OCI-LY1 (cell line): ENCODE results near the gene P2RY8.

Source experiments
- H2AFZ ChIP-seq: fragments of 200-600 bp; sonication (generic), shearing (Covaris generic); 2 replicates; pipeline ENCODE4 v1.6.0; 2014; ENCODE audit warnings: antibody characterized with exemption, mild to moderate bottlenecking, low read length
- H3F3A ChIP-seq: fragments of 200-600 bp; sonication (generic), shearing (Covaris generic); 2 replicates; pipeline ENCODE4 v1.6.0; 2014; ENCODE audit warnings: mild to moderate bottlenecking, antibody characterized with exemption, low read length, moderate library complexity; ENCODE audit not compliant: insufficient read depth
- H3K27ac ChIP-seq: fragments of 200-600 bp; sonication (generic); 2 replicates; pipeline ENCODE4 v1.5.1; 2014; ENCODE audit warnings: low read length, mixed run types, mild to moderate bottlenecking, low read depth; ENCODE audit not compliant: poor library complexity, severe bottlenecking
- H3K27me3 ChIP-seq: fragments of 200-600 bp; sonication (generic); 2 replicates; pipeline ENCODE4 v1.6.0; 2014; ENCODE audit warnings: antibody characterized with exemption, mild to moderate bottlenecking, low read length, moderate library complexity; ENCODE audit not compliant: insufficient read depth
- H3K36me3 ChIP-seq: fragments of 200-600 bp; sonication (generic); 2 replicates; pipeline ENCODE4 v1.6.1; 2014; ENCODE audit warnings: mild to moderate bottlenecking, antibody characterized with exemption, low read length, moderate library complexity, mixed read lengths; ENCODE audit not compliant: insufficient read depth
- H3K4me1 ChIP-seq: fragments of 200-600 bp; sonication (generic); 2 replicates; pipeline ENCODE4 v1.5.1; 2014; ENCODE audit warnings: mild to moderate bottlenecking, low read length, moderate library complexity; ENCODE audit not compliant: insufficient read depth, severe bottlenecking
- H3K4me2 ChIP-seq: fragments of 200-600 bp; sonication (generic), shearing (Covaris generic); 2 replicates; pipeline ENCODE4 v1.6.1; 2014; ENCODE audit warnings: low read length
- H3K4me3 ChIP-seq: fragments of 200-600 bp; sonication (generic); 2 replicates; pipeline ENCODE4 v1.5.1; 2014; ENCODE audit warnings: low read length, low read depth, mild to moderate bottlenecking, mixed read lengths; ENCODE audit not compliant: poor library complexity, severe bottlenecking
- H3K79me2 ChIP-seq: fragments of 200-600 bp; shearing (Covaris generic); 2 replicates; pipeline ENCODE4 v1.6.1; 2016; ENCODE audit warnings: mixed run types, low read length, mixed read lengths; ENCODE audit not compliant: insufficient read depth
- H3K9ac ChIP-seq: fragments of 200-600 bp; sonication (generic), shearing (Covaris generic); 2 replicates; pipeline ENCODE4 v1.6.1; 2014; ENCODE audit warnings: mild to moderate bottlenecking, low read length, mixed read lengths
- H3K9me2 ChIP-seq: fragments of 200-600 bp; sonication (generic), shearing (Covaris generic); 2 replicates; pipeline ENCODE4 v1.6.1; 2014; ENCODE audit warnings: low read depth, mild to moderate bottlenecking, low read length, mixed read lengths
- H3K9me3 ChIP-seq: fragments of 200-600 bp; shearing (Covaris generic); 2 replicates; pipeline ENCODE4 v1.6.1; 2014; ENCODE audit warnings: low read length, mixed read lengths
- H4K20me1 ChIP-seq: fragments of 200-600 bp; sonication (generic), shearing (Covaris generic); 2 replicates; pipeline ENCODE4 v1.6.0; 2016; ENCODE audit warnings: mild to moderate bottlenecking, low read length; ENCODE audit not compliant: insufficient read depth
- CTCF ChIP-seq: fragments of 200-600 bp; sonication (generic), shearing (Covaris generic); IDR thresholded peaks from 2 replicates; pipeline ENCODE4 v1.5.1; 2017; ENCODE audit warnings: mild to moderate bottlenecking, antibody characterized with exemption, low read length, moderate library complexity, mixed read lengths
- EZH2 ChIP-seq: fragments of 200-600 bp; sonication (generic), shearing (Covaris generic); IDR thresholded peaks from 2 replicates; pipeline ENCODE4 v1.8.0; 2017; ENCODE audit warnings: borderline replicate concordance, mixed run types, mild to moderate bottlenecking, antibody characterized with exemption, low read length, moderate library complexity, mixed read lengths

P2RY8 gene

GRCh38 chrX:1462596-1463251 lies 74.3 kb downstream of the P2RY8 start:
- Histone ChIP-seq H2AFZ (no peak overlapping the region), H3K79me2 (no peaks in the 10 kb centered on the region), H3K27me3 (no peaks in the 10 kb centered on the region), H3K4me2 (no peak overlapping the region), H3K9ac (no peak overlapping the region), H3K9me2 (no peaks in the 10 kb centered on the region), H3F3A (peaks cover 16% of the 10 kb centered on the region), H3K36me3 (peaks cover 49% of the 10 kb centered on the region), H3K4me3 (no peak overlapping the region), H3K4me1 (peaks cover 13% of the 10 kb centered on the region), H4K20me1 (no peaks in the 10 kb centered on the region), H3K27ac (peak overlapping the region; percentile 59), H3K9me3 (no peaks in the 10 kb centered on the region)
- TF ChIP-seq CTCF (no peak), EZH2 (no peak)

DNA sequence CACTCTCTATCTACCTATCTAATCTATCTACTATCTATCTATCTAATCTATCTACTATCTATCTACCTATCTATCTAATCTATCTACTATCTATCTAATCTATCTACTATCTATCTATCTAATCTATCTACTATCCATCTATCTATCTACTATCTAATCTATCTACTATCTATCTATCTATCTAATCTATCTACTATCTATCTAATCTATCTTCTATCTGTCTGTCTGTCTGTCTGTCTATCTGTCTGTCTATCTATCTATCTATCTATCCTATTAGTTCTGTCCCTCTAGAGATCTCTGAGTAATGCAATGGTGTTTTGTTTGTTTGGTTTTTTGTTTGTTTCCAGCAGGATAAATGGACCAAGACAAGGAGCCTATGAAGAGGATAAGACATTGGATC lies 74.9 kb downstream of the P2RY8 start:
- no peaks in the 10 kb centered on the region for H3K9me3 ChIP-seq

DNA sequence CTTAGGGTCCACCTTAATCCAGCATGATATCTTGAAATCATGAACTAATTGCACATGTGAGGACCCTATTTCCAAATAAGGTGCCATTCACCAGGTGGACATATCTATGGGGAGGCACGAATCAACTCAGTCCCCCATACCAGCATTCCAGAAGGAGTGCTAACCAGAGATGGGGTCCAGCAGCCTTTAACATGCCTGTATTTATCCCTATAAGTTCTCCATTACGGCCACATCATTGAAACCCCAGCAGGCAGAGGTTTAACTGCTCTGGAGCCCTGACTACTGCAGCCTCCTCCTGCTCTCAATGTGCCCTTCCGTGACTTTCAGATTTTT lies 81.1 kb downstream of the P2RY8 start:
- no peaks in the 10 kb centered on the region for H3K9me2 ChIP-seq
- H3K4me2 ChIP-seq, result no peak overlapping the region
- no peak for TF ChIP-seq EZH2
- TF ChIP-seq CTCF, result no peak
- H3K27ac ChIP-seq, result peak overlapping the region; percentile 71
- no peaks in the 10 kb centered on the region for H3K36me3 ChIP-seq
- H3K27me3 ChIP-seq, result no peaks in the 10 kb centered on the region
- H4K20me1 ChIP-seq, result no peaks in the 10 kb centered on the region
- no peak overlapping the region for H3K9ac ChIP-seq
- H3K4me1 ChIP-seq, result peaks cover 42% of the 10 kb centered on the region
- H2AFZ ChIP-seq, result no peak overlapping the region
- no peaks in the 10 kb centered on the region for H3K9me3 ChIP-seq
- H3K79me2 ChIP-seq, result peaks cover 16% of the 10 kb centered on the region
- H3K4me3 ChIP-seq, result no peak overlapping the region
- no peaks in the 10 kb centered on the region for H3F3A ChIP-seq

More for the DNA sequence above, 74.9 kb downstream of the P2RY8 start:
- Histone ChIP-seq H3K27ac (no peak overlapping the region), H3K9me2 (no peaks in the 10 kb centered on the region), H3F3A (peaks cover 12% of the 10 kb centered on the region), H4K20me1 (no peaks in the 10 kb centered on the region), H3K36me3 (peaks cover 43% of the 10 kb centered on the region), H3K4me2 (no peak overlapping the region), H3K4me3 (no peak overlapping the region), H3K9ac (no peak overlapping the region), H3K4me1 (peaks cover 13% of the 10 kb centered on the region), H3K79me2 (no peaks in the 10 kb centered on the region), H3K27me3 (no peaks in the 10 kb centered on the region), H2AFZ (no peak overlapping the region)
- TF ChIP-seq CTCF, result no peak
